ENCODE measurements around the gene STEAP3.

The STEAP3 gene

GRCh38 chr2:119289642-119290041 is 66.0 kb downstream of the STEAP3 start:
- Histone ChIP-seq H3K36me3 (ENCODE audit: control insufficient read depth in 2 of 2, insufficient read depth in 2 of 2, low read length in 2 of 2) (no peaks in the 10 kb centered on the region), H3K9me3 (ENCODE audit: control insufficient read depth in 2 of 2, low read length in 2 of 2) (no peaks in the 10 kb centered on the region), H3K9ac (ENCODE audit: low read depth in 1 of 2, low read length in 2 of 2) (no peak overlapping the region), H3K4me1 (ENCODE audit: control insufficient read depth in 2 of 2, insufficient read depth in 2 of 2, low read length in 2 of 2) (no peaks in the 10 kb centered on the region), H3K4me3 (ENCODE audit: low read length in 2 of 2) (no peak overlapping the region), H3K27me3 (ENCODE audit: control insufficient read depth in 2 of 2, insufficient read depth in 2 of 2, low read length in 2 of 2) (no peaks in the 10 kb centered on the region), H3K27ac (ENCODE audit: low read depth in 2 of 2, low read length in 2 of 2) (no peak overlapping the region)

GRCh38 chr2:119290859-119291587 is 67.4 kb downstream of the STEAP3 start:
- Histone ChIP-seq H3K9me3 (ENCODE audit: control insufficient read depth in 2 of 2, low read length in 2 of 2) (no peaks in the 10 kb centered on the region), H3K27me3 (ENCODE audit: control insufficient read depth in 2 of 2, insufficient read depth in 2 of 2, low read length in 2 of 2) (no peaks in the 10 kb centered on the region), H3K27ac (ENCODE audit: low read depth in 2 of 2, low read length in 2 of 2) (no peak overlapping the region), H3K9ac (ENCODE audit: low read depth in 1 of 2, low read length in 2 of 2) (no peak overlapping the region), H3K4me3 (ENCODE audit: low read length in 2 of 2) (no peak overlapping the region), H3K36me3 (ENCODE audit: control insufficient read depth in 2 of 2, insufficient read depth in 2 of 2, low read length in 2 of 2) (no peaks in the 10 kb centered on the region), H3K4me1 (ENCODE audit: control insufficient read depth in 2 of 2, insufficient read depth in 2 of 2, low read length in 2 of 2) (no peaks in the 10 kb centered on the region)

- no peak overlapping the region for H3K9ac ChIP-seq (ENCODE audit: low read depth in 1 of 2, low read length in 2 of 2)
- no peaks in the 10 kb centered on the region for H3K36me3 ChIP-seq (ENCODE audit: control insufficient read depth in 2 of 2, insufficient read depth in 2 of 2, low read length in 2 of 2)
- H3K4me3 ChIP-seq (ENCODE audit: low read length in 2 of 2), result no peak overlapping the region
- H3K27me3 ChIP-seq (ENCODE audit: control insufficient read depth in 2 of 2, insufficient read depth in 2 of 2, low read length in 2 of 2), result no peaks in the 10 kb centered on the region
- H3K9me3 ChIP-seq (ENCODE audit: control insufficient read depth in 2 of 2, low read length in 2 of 2), result no peaks in the 10 kb centered on the region
- no peak overlapping the region for H3K27ac ChIP-seq (ENCODE audit: low read depth in 2 of 2, low read length in 2 of 2)
- H3K4me1 ChIP-seq (ENCODE audit: control insufficient read depth in 2 of 2, insufficient read depth in 2 of 2, low read length in 2 of 2), result no peaks in the 10 kb centered on the region
Measured at GRCh38 chr2:119291588-119292167, 68.0 kb downstream of the STEAP3 start.

GRCh38 chr2:119292226-119292625 is 68.6 kb downstream of the STEAP3 start:
- Histone ChIP-seq H3K36me3 (ENCODE audit: control insufficient read depth in 2 of 2, insufficient read depth in 2 of 2, low read length in 2 of 2) (no peaks in the 10 kb centered on the region), H3K27ac (ENCODE audit: low read depth in 2 of 2, low read length in 2 of 2) (no peak overlapping the region), H3K27me3 (ENCODE audit: control insufficient read depth in 2 of 2, insufficient read depth in 2 of 2, low read length in 2 of 2) (no peaks in the 10 kb centered on the region), H3K9me3 (ENCODE audit: control insufficient read depth in 2 of 2, low read length in 2 of 2) (no peaks in the 10 kb centered on the region), H3K9ac (ENCODE audit: low read depth in 1 of 2, low read length in 2 of 2) (no peak overlapping the region), H3K4me3 (ENCODE audit: low read length in 2 of 2) (no peak overlapping the region), H3K4me1 (ENCODE audit: control insufficient read depth in 2 of 2, insufficient read depth in 2 of 2, low read length in 2 of 2) (no peaks in the 10 kb centered on the region)

- Histone ChIP-seq H3K4me1 (ENCODE audit: control insufficient read depth in 2 of 2, insufficient read depth in 2 of 2, low read length in 2 of 2) (no peaks in the 10 kb centered on the region), H3K9ac (ENCODE audit: low read depth in 1 of 2, low read length in 2 of 2) (no peak overlapping the region), H3K4me3 (ENCODE audit: low read length in 2 of 2) (no peak overlapping the region), H3K9me3 (ENCODE audit: control insufficient read depth in 2 of 2, low read length in 2 of 2) (no peaks in the 10 kb centered on the region), H3K36me3 (ENCODE audit: control insufficient read depth in 2 of 2, insufficient read depth in 2 of 2, low read length in 2 of 2) (no peaks in the 10 kb centered on the region), H3K27me3 (ENCODE audit: control insufficient read depth in 2 of 2, insufficient read depth in 2 of 2, low read length in 2 of 2) (no peaks in the 10 kb centered on the region), H3K27ac (ENCODE audit: low read depth in 2 of 2, low read length in 2 of 2) (no peak overlapping the region)
Measured at GRCh38 chr2:119293254-119293653, 69.6 kb downstream of the STEAP3 start.

- no peaks in the 10 kb centered on the region for H3K36me3 ChIP-seq (ENCODE audit: control insufficient read depth in 2 of 2, insufficient read depth in 2 of 2, low read length in 2 of 2)
- no peak overlapping the region for H3K9ac ChIP-seq (ENCODE audit: low read depth in 1 of 2, low read length in 2 of 2)
- no peaks in the 10 kb centered on the region for H3K27me3 ChIP-seq (ENCODE audit: control insufficient read depth in 2 of 2, insufficient read depth in 2 of 2, low read length in 2 of 2)
- no peak overlapping the region for H3K27ac ChIP-seq (ENCODE audit: low read depth in 2 of 2, low read length in 2 of 2)
- H3K4me1 ChIP-seq (ENCODE audit: control insufficient read depth in 2 of 2, insufficient read depth in 2 of 2, low read length in 2 of 2), result no peaks in the 10 kb centered on the region
- no peak overlapping the region for H3K4me3 ChIP-seq (ENCODE audit: low read length in 2 of 2)
- H3K9me3 ChIP-seq (ENCODE audit: control insufficient read depth in 2 of 2, low read length in 2 of 2), result no peaks in the 10 kb centered on the region
Measured at GRCh38 chr2:119293900-119294299, 70.3 kb downstream of the STEAP3 start.

GRCh38 chr2:119294671-119295070 is 71.0 kb downstream of the STEAP3 start:
- no peaks in the 10 kb centered on the region for H3K9me3 ChIP-seq (ENCODE audit: control insufficient read depth in 2 of 2, low read length in 2 of 2)
- no peak overlapping the region for H3K4me3 ChIP-seq (ENCODE audit: low read length in 2 of 2)
- no peaks in the 10 kb centered on the region for H3K4me1 ChIP-seq (ENCODE audit: control insufficient read depth in 2 of 2, insufficient read depth in 2 of 2, low read length in 2 of 2)
- no peaks in the 10 kb centered on the region for H3K27me3 ChIP-seq (ENCODE audit: control insufficient read depth in 2 of 2, insufficient read depth in 2 of 2, low read length in 2 of 2)
- H3K36me3 ChIP-seq (ENCODE audit: control insufficient read depth in 2 of 2, insufficient read depth in 2 of 2, low read length in 2 of 2), result no peaks in the 10 kb centered on the region
- H3K27ac ChIP-seq (ENCODE audit: low read depth in 2 of 2, low read length in 2 of 2), result no peak overlapping the region
- H3K9ac ChIP-seq (ENCODE audit: low read depth in 1 of 2, low read length in 2 of 2), result no peak overlapping the region

- no peak overlapping the region for H3K4me3 ChIP-seq (ENCODE audit: low read length in 2 of 2)
- no peaks in the 10 kb centered on the region for H3K36me3 ChIP-seq (ENCODE audit: control insufficient read depth in 2 of 2, insufficient read depth in 2 of 2, low read length in 2 of 2)
- no peak overlapping the region for H3K27ac ChIP-seq (ENCODE audit: low read depth in 2 of 2, low read length in 2 of 2)
- H3K4me1 ChIP-seq (ENCODE audit: control insufficient read depth in 2 of 2, insufficient read depth in 2 of 2, low read length in 2 of 2), result no peaks in the 10 kb centered on the region
- H3K9ac ChIP-seq (ENCODE audit: low read depth in 1 of 2, low read length in 2 of 2), result no peak overlapping the region
- H3K27me3 ChIP-seq (ENCODE audit: control insufficient read depth in 2 of 2, insufficient read depth in 2 of 2, low read length in 2 of 2), result no peaks in the 10 kb centered on the region
- H3K9me3 ChIP-seq (ENCODE audit: control insufficient read depth in 2 of 2, low read length in 2 of 2), result no peaks in the 10 kb centered on the region
Measured at GRCh38 chr2:119295688-119296375, 72.2 kb downstream of the STEAP3 start.

- H3K4me1 ChIP-seq (ENCODE audit: control insufficient read depth in 2 of 2, insufficient read depth in 2 of 2, low read length in 2 of 2), result peaks cover 7 to 13% of the 10 kb centered on the region in 2 donors
- no peak overlapping the region for H3K4me3 ChIP-seq (ENCODE audit: low read length in 2 of 2)
- no peak overlapping the region for H3K27ac ChIP-seq (ENCODE audit: low read depth in 2 of 2, low read length in 2 of 2)
- no peaks in the 10 kb centered on the region for H3K9me3 ChIP-seq (ENCODE audit: control insufficient read depth in 2 of 2, low read length in 2 of 2)
- no peak overlapping the region for H3K9ac ChIP-seq (ENCODE audit: low read depth in 1 of 2, low read length in 2 of 2)
- H3K27me3 ChIP-seq (ENCODE audit: control insufficient read depth in 2 of 2, insufficient read depth in 2 of 2, low read length in 2 of 2), result no peaks in the 10 kb centered on the region
- no peaks in the 10 kb centered on the region for H3K36me3 ChIP-seq (ENCODE audit: control insufficient read depth in 2 of 2, insufficient read depth in 2 of 2, low read length in 2 of 2)
Measured at GRCh38 chr2:119301413-119301812, 77.8 kb downstream of the STEAP3 start.

- H3K9ac ChIP-seq (ENCODE audit: low read depth in 1 of 2, low read length in 2 of 2), result no peak overlapping the region
- H3K4me1 ChIP-seq (ENCODE audit: control insufficient read depth in 2 of 2, insufficient read depth in 2 of 2, low read length in 2 of 2), result peaks cover 7 to 13% of the 10 kb centered on the region in 2 donors
- no peak overlapping the region for H3K4me3 ChIP-seq (ENCODE audit: low read length in 2 of 2)
- no peaks in the 10 kb centered on the region for H3K27me3 ChIP-seq (ENCODE audit: control insufficient read depth in 2 of 2, insufficient read depth in 2 of 2, low read length in 2 of 2)
- no peak overlapping the region for H3K27ac ChIP-seq (ENCODE audit: low read depth in 2 of 2, low read length in 2 of 2)
- no peaks in the 10 kb centered on the region for H3K9me3 ChIP-seq (ENCODE audit: control insufficient read depth in 2 of 2, low read length in 2 of 2)
- no peaks in the 10 kb centered on the region for H3K36me3 ChIP-seq (ENCODE audit: control insufficient read depth in 2 of 2, insufficient read depth in 2 of 2, low read length in 2 of 2)
Measured at GRCh38 chr2:119304847-119305246, 81.2 kb downstream of the STEAP3 start.
